ENCODE results near the gene IFI16.

- TF ChIP-seq CTCF (IDR thresholded peaks at IDR 0.05; ENCODE audit: low read length) (no peak), EZH2phosphoT487 (IDR thresholded peaks at IDR 0.05; ENCODE audit: low read length) (no peak)
Measured at GRCh38 chr1:159010391-159010790, 684 bp downstream of the IFI16 start.
